ENCODE data around the gene MTA1.
A peak's percentile ranks its signal among the peaks of the same experiment; 100 is the strongest.

MTA1 gene

GRCh38 chr14:105393151-105393550 lies 26.5 kb upstream of the MTA1 start:
- H3K4me3 ChIP-seq (ENCODE audit: low read depth, low read length) = no peak overlapping the region
- DNase-seq = no peak
- no peak overlapping the region for H3K27ac ChIP-seq
- H3K27me3 ChIP-seq (replicated peaks) = no peaks in the 10 kb centered on the region
- in situ Hi-C loops (cut with HindIII; ENCODE audit: low pct_ligation_motif_present, low sequenced_read_pairs) = no loop called here
- no peak for TF ChIP-seq CTCF (IDR thresholded peaks at IDR 0.05; ENCODE audit: low read depth, low read length, missing control alignments)
- H3K36me3 ChIP-seq (replicated peaks) = no peaks in the 10 kb centered on the region

- DNase-seq = no peak
- H3K27ac ChIP-seq = no peak overlapping the region
- in situ Hi-C loops (cut with HindIII; ENCODE audit: low pct_ligation_motif_present, low sequenced_read_pairs) = no loop called here
Observed at GRCh38 chr14:105394714-105395537, 24.7 kb upstream of the MTA1 start.

DNA sequence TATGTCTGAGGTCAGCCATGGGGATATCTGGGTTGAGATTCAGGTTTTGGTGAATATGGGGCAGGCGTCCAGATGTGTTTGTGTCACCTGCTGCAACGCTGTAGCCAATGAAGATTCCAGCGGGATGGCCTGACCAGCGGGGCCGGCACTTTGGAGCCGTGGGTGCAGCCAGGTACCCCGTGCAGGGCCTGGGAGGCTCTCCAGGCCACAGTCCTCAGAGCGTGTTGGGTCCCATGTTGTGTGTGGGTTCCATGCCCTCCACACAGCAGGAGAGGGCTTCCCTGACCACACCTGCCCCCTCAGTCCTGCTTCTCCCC lies 24.1 kb upstream of the MTA1 start:
- Histone ChIP-seq H3K36me3 (replicated peaks) (no peaks in the 10 kb centered on the region), H3K27me3 (replicated peaks) (no peaks in the 10 kb centered on the region), H3K27ac (no peak overlapping the region), H3K4me3 (ENCODE audit: low read depth, low read length) (no peak overlapping the region)
- no peak for DNase-seq
- TF ChIP-seq CTCF (IDR thresholded peaks at IDR 0.05; ENCODE audit: low read depth, low read length, missing control alignments) = no peak
- in situ Hi-C loops (cut with HindIII; ENCODE audit: low pct_ligation_motif_present, low sequenced_read_pairs) = no loop called here

More at GRCh38 chr14:105394714-105395537, 24.7 kb upstream of the MTA1 start:
- H3K4me3 ChIP-seq (ENCODE audit: low read depth, low read length) = no peak overlapping the region
- no peaks in the 10 kb centered on the region for H3K36me3 ChIP-seq (replicated peaks)
- H3K27me3 ChIP-seq (replicated peaks) = no peaks in the 10 kb centered on the region
- no peak for TF ChIP-seq CTCF (IDR thresholded peaks at IDR 0.05; ENCODE audit: low read depth, low read length, missing control alignments)

- H3K36me3 ChIP-seq (replicated peaks) = no peaks in the 10 kb centered on the region
- no peak for DNase-seq
- in situ Hi-C loops (cut with HindIII; ENCODE audit: low pct_ligation_motif_present, low sequenced_read_pairs) = no loop called here
- no peak for TF ChIP-seq CTCF (IDR thresholded peaks at IDR 0.05; ENCODE audit: low read depth, low read length, missing control alignments)
- no peak overlapping the region for H3K27ac ChIP-seq
- H3K4me3 ChIP-seq (ENCODE audit: low read depth, low read length) = no peak overlapping the region
- H3K27me3 ChIP-seq (replicated peaks) = no peaks in the 10 kb centered on the region
Observed at GRCh38 chr14:105397350-105397931, 22.2 kb upstream of the MTA1 start.

DNA sequence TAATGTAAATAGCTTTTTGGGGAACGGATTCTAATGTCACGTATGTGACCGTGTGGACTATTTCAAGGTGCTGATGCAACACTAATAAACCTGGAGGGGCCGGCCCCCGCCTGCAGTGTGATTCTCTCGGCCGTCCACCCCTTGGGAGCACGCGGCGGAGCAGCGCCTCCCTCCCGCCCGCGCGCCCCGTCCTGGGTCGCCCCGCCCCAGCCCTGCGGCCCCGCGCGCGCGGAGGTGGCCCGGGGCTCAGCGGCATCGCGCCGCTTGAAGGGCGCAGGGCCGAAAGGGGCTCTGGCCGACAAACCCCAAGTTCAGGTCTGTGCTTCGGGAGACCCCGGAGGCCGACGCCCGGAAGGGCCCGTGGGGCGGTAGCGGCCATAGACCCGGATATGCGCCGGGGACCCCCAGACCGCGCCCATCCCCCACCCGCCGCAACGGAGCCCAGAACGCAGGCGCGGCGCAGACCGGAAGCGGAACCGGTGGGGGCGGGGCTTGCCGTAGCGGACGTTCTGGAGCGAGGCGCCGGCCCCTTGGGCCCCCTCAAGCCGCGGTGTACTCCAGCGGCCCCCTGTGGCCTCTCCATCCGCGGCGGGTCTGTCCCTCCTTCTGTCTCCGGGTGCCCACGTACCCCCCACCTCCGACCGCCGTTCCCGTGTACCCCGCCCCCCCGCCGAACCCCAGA lies 21.4 kb upstream of the MTA1 start, which contains the start of gene TEX22:
Gene TEX22, plus strand, starts transcription at position 495 of the 682 bp plus-strand sequence. CDS start 803 bp downstream, outside the sequence.
- Histone ChIP-seq H3K27ac (peak within 1 kb of the TSS; percentile 84), H3K36me3 (replicated peaks) (no peaks in the 10 kb centered on the region), H3K4me3 (ENCODE audit: low read depth, low read length) (peak within 1 kb of the TSS; percentile 61), H3K27me3 (replicated peaks) (no peaks in the 10 kb centered on the region)
- DNase-seq = peak; percentile 52
- peak; percentile 18 for TF ChIP-seq CTCF (IDR thresholded peaks at IDR 0.05; ENCODE audit: low read depth, low read length, missing control alignments)
- in situ Hi-C loops (cut with HindIII; ENCODE audit: low pct_ligation_motif_present, low sequenced_read_pairs) = no loop called here

Data from brain microvascular endothelial cell (primary cell).